WERI-Rb-1 (cell line): ENCODE data around the gene MYOZ3.

Experiments
- DNase-seq: peaks from one replicate; pipeline ENCODE4 v3.0.0-alpha.2; 2020
- H3K27ac ChIP-seq: fragments of 250-450 bp; sonication (Bioruptor Pico); 2 replicates; pipeline ENCODE4 v1.5.1; 2020; ENCODE audit warnings: mild to moderate bottlenecking, moderate library complexity
- H3K27me3 ChIP-seq: fragments of 250-450 bp; sonication (Bioruptor Pico); 2 replicates; pipeline ENCODE4 v1.5.1; 2021; ENCODE audit warnings: mild to moderate bottlenecking, low read depth, moderate library complexity; ENCODE audit not compliant: insufficient read depth, severe bottlenecking
- H3K36me3 ChIP-seq: fragments of 250-450 bp; sonication (Bioruptor Pico); 2 replicates; pipeline ENCODE4 v1.5.1; 2020; ENCODE audit warnings: mild to moderate bottlenecking, moderate library complexity
- H3K4me3 ChIP-seq: 2 replicates; pipeline ENCODE4 v1.5.1; 2011; ENCODE audit warnings: low read depth, mild to moderate bottlenecking, control low read depth, low read length
- H3K9me3 ChIP-seq: fragments of 250-450 bp; sonication (Bioruptor Pico); 2 replicates; pipeline ENCODE4 v1.5.1; 2021; ENCODE audit warnings: mild to moderate bottlenecking, moderate library complexity; ENCODE audit not compliant: severe bottlenecking
- TF ChIP-seq, protein P1 (sequence below): IDR thresholded peaks from 2 replicates; pipeline ENCODE4 v1.5.1; 2011; ENCODE audit warnings: low read depth, mild to moderate bottlenecking, control low read depth, inconsistent platforms, low read length

Gene MYOZ3

DNA sequence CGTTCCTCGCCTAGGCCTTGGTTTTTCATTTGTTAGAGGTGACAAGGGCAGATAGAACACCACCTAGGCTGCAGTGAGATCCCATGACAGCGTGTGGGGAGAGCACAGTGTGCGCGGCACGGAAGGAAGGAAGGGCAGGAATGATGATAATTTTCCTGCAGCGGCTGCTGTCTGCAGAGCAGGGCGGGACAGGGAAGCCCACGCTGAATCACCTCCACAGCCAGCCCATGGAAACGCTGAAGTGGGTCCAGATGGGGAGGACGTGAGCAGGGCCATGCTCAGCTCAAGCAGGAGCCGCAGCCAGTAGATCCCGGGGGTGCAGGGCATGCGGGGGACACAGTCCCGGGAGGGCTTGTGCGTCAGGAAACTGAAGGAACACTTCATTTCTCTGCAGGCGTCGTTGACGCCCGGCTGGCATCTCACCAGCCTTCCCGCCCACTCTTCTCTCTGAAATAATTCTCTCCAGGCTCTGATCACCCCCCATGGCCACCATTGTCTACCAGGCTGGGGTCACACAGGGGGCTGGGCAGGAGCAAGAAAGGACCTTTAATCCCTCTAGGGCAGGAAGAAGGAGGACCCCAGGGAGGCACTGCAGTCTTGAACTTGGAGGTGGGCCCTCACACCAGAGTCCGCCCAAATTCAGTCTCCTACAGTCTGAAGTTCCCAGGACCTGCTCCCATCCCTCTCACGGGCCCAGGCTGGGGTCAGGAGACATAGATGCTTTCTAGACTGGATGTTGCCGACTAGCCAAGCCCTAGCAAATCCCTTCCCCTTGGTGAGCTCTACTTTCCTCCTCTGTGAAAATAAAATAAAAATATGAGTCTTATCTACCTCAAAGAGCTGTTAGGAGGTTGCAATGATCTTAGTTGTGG, 41.5 kb upstream of the MYOZ3 start:
- Histone ChIP-seq H3K9me3 (no peaks in the 10 kb centered on the region), H3K27ac (no peak overlapping the region), H3K27me3 (no peaks in the 10 kb centered on the region), H3K36me3 (no peaks in the 10 kb centered on the region), H3K4me3 (no peak overlapping the region)
- TF ChIP-seq, protein P1, sequence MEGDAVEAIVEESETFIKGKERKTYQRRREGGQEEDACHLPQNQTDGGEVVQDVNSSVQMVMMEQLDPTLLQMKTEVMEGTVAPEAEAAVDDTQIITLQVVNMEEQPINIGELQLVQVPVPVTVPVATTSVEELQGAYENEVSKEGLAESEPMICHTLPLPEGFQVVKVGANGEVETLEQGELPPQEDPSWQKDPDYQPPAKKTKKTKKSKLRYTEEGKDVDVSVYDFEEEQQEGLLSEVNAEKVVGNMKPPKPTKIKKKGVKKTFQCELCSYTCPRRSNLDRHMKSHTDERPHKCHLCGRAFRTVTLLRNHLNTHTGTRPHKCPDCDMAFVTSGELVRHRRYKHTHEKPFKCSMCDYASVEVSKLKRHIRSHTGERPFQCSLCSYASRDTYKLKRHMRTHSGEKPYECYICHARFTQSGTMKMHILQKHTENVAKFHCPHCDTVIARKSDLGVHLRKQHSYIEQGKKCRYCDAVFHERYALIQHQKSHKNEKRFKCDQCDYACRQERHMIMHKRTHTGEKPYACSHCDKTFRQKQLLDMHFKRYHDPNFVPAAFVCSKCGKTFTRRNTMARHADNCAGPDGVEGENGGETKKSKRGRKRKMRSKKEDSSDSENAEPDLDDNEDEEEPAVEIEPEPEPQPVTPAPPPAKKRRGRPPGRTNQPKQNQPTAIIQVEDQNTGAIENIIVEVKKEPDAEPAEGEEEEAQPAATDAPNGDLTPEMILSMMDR: no peak
- DNase-seq: no peak

DNA sequence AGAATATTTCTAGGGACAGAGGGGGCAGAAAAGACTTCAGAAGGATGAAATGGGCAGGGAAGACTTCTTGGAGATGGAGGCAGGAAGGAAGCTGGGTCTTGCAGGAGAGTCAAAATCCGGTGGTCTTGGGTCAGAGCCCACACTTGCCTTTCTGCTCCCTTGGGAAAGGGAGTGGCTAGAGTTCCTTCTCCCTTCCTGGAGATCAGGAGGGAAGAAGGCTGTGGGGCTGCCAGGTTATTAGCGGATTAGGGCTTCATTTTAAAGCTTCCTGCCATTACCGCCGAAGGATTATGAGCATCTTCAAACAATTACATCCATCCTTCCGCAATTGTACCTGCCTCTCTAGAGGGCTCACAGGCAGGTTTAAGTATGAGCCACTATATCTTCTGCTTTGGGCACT, 39.8 kb upstream of the MYOZ3 start:
- TF ChIP-seq, protein P1: no peak
- no peaks in the 10 kb centered on the region for H3K36me3 ChIP-seq
- 0 out of 2 replicates have a peak overlapping the region, but pooled peaks have one; percentile 11 for H3K27ac ChIP-seq
- no peaks in the 10 kb centered on the region for H3K27me3 ChIP-seq
- DNase-seq: peak; percentile 63
- no peaks in the 10 kb centered on the region for H3K9me3 ChIP-seq
- no peak overlapping the region for H3K4me3 ChIP-seq

DNA sequence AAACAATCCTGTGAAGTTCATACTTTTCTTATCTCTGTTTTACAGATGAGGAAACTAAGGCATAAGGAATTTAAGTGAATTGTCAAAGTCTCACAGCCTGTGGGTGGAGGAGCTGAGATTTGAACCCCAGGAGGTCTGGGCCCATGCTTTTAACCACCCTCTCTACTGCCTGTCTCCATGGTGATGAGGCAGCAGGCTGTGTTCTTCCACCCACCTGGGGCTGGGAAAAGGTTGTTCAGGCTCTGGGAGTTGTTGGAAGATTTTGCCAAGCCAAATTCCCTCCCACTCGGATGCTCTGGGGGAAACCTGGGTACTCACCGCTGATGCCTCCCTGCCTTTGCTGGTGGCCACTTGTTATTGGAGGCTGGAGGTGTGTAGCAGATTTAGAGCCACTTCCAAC, 38.9 kb upstream of the MYOZ3 start:
- Histone ChIP-seq H3K27me3 (no peaks in the 10 kb centered on the region), H3K4me3 (no peak overlapping the region), H3K9me3 (no peaks in the 10 kb centered on the region), H3K27ac (no peak overlapping the region), H3K36me3 (no peaks in the 10 kb centered on the region)
- no peak for DNase-seq
- TF ChIP-seq, protein P1: no peak

DNA sequence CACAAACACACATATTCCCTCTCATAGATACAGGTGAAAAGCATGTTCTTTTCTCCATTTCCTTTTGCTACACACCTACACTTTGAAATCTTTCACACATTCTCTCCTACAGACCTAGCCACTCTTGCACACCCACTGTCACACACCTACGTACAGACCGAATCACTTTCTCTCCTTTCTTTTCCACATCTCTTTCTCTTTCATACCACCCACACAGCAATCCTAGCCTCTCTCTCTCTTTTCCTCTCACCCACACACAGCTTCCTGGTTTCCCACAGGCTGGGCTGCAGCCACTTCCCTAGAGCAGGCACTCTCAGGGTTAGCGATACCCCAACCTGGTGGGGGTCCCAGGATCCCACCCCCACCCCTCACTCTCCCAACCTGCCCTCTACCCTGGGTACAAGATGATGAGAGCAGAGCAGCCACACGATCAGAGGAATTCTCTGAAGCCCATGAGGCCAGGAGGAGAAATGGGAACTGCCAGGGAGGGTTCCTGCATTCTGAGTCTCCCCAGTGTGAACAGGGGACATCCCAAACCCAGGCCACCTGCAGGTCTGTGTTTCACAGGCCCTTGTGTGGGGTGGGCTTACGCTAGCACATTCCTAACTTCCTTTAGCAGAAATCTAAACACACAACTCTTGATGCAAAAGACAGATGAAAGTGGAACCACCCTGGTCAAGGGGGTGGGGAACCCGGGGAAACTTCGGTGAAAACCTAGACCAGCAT, 37.7 kb upstream of the MYOZ3 start:
- DNase-seq: no peak
- H3K9me3 ChIP-seq: no peaks in the 10 kb centered on the region
- no peak overlapping the region for H3K27ac ChIP-seq
- no peaks in the 10 kb centered on the region for H3K36me3 ChIP-seq
- no peaks in the 10 kb centered on the region for H3K27me3 ChIP-seq
- TF ChIP-seq, protein P1: no peak
- no peak overlapping the region for H3K4me3 ChIP-seq

DNA sequence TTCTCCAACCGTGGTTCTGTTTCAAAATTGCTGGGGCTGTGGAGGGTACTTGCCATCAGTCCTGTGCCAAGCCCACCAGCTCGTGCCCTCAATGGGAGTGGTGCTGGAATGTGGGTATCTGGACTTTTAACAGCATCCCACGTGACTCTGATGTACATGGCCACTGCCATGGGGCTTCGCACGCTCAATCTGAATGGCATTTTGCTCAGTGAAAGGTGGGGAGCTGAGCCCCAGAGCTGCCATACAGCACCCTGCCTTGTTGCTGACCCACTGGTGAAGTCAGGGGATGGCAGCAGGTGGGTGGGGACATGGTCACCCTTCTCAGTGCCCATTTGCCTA, 37.2 kb upstream of the MYOZ3 start:
- H3K4me3 ChIP-seq: no peak overlapping the region
- TF ChIP-seq, protein P1: no peak
- H3K36me3 ChIP-seq: no peaks in the 10 kb centered on the region
- H3K27me3 ChIP-seq: no peaks in the 10 kb centered on the region
- no peaks in the 10 kb centered on the region for H3K9me3 ChIP-seq
- DNase-seq: no peak
- H3K27ac ChIP-seq: no peak overlapping the region
